GM06990 (cell line): Measurements from ENCODE around the gene TAS1R3.

Experiments used
- DNase-seq: peaks from one replicate; pipeline ENCODE4 v3.0.0-alpha.2; 2011; ENCODE audit not compliant: insufficient read length; ENCODE audit errors: extremely low read depth
- H3K27me3 ChIP-seq: replicated peaks from 2 replicates; pipeline ENCODE4 v1.6.0; 2011; ENCODE audit warnings: low read length; ENCODE audit not compliant: control insufficient read depth, insufficient read depth
- H3K36me3 ChIP-seq: 2 replicates; pipeline ENCODE4 v1.5.1; 2011; ENCODE audit warnings: low read length; ENCODE audit not compliant: control insufficient read depth, insufficient read depth
- H3K4me3 ChIP-seq: replicated peaks from 2 replicates; pipeline ENCODE4 v1.5.1; 2011; ENCODE audit warnings: low read depth, mild to moderate bottlenecking, control low read depth, low read length
- CTCF ChIP-seq: IDR thresholded peaks from 2 replicates; pipeline ENCODE4 v1.5.1; 2011; ENCODE audit warnings: low read length, control low read depth, mild to moderate bottlenecking, inconsistent platforms; ENCODE audit not compliant: insufficient read depth, poor library complexity, severe bottlenecking

TAS1R3 gene

GRCh38 chr1:1307923-1308755 lies 22.9 kb upstream of the TAS1R3 start, which contains the start of the genes ACAP3 and PUSL1:
ACAP3 (minus strand) TSS chr1:1307930; CDS start chr1:1307815, 115 bp downstream.
PUSL1 (plus strand) TSS chr1:1308597; CDS start chr1:1308644, 47 bp downstream.
- peak; percentile 96 for DNase-seq
- no peaks in the 10 kb centered on the region for H3K27me3 ChIP-seq
- H3K4me3 ChIP-seq = peak within 1 kb of the TSS; percentile 87
- H3K36me3 ChIP-seq = peaks cover 18% of the 10 kb centered on the region
- no peak for TF ChIP-seq CTCF

- DNase-seq = no peak
- H3K36me3 ChIP-seq = peaks cover 22% of the 10 kb centered on the region
- no peaks in the 10 kb centered on the region for H3K27me3 ChIP-seq
- H3K4me3 ChIP-seq = peak overlapping the region; percentile 87
- TF ChIP-seq CTCF = no peak
Measured at GRCh38 chr1:1308756-1309250, 22.3 kb upstream of the TAS1R3 start.

DNA sequence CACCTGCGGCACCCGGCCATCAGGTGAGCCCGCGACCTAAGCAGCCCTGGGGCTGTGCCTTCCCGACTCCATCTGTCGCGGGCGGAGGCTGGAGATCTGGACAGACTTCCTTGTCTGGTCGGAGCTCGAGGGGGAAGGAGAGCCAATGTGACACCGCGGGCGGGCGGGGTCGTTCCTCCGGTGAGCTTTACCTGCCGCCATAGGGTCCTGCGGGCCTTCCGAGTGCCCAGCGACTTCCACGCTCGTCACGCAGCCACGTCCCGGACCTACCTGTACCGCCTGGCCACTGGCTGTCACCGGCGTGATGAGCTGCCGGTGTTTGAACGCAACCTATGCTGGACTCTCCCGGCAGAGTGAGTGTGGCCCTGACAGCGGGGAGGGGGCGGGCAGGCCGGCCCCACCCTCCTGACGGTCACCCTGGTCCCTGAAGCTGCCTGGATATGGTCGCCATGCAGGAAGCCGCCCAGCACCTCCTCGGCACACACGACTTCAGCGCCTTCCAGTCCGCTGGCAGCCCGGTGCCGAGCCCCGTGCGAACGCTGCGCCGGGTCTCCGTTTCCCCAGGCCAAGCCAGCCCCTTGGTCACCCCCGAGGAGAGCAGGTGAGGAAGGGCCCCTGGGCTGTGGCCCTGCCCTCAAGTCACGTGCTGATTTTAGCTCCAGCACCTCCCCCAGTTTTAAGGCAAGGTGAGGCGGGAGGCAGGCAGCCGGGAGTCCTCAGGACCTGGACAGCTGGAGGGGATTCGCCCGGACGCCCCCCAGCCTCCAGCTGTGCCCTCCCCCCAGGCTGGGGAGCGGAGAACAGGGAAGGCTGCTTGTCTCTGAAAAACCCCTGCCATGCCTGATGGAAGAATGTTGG lies 21.6 kb upstream of the TAS1R3 start:
- H3K27me3 ChIP-seq = no peaks in the 10 kb centered on the region
- no peak for TF ChIP-seq CTCF
- H3K4me3 ChIP-seq = peak overlapping the region; percentile 87
- peaks cover 24% of the 10 kb centered on the region for H3K36me3 ChIP-seq
- DNase-seq = no peak

- no peak overlapping the region; the same call in 1 of the 2 replicates for H3K4me3 ChIP-seq
- TF ChIP-seq CTCF = no peak
- peaks cover 27% of the 10 kb centered on the region for H3K36me3 ChIP-seq
Measured at GRCh38 chr1:1310109-1310385, 21.0 kb upstream of the TAS1R3 start.

DNA sequence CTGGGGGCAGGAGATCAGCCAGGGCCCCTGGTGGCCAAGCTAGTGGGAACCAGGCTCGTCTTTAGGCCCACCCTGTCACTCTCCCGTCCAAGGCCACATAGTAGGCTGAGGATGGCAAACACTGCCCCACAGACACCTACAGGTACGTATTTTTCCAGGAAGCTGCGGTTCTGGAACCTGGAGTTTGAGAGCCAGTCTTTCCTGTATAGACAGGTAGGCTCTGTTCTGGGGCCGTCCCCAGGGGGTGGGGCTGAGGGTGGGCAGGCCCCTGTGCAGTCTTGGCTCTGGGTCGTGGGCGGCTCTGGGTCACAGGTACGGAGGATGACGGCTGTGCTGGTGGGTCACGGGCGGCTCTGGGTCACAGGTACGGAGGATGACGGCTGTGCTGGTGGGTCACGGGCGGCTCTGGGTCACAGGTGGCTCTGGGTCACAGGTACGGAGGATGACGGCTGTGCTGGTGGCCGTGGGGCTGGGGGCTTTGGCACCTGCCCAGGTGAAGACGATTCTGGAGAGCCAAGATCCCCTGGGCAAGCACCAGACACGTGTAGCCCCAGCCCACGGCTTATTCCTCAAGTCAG lies 20.5 kb upstream of the TAS1R3 start:
- no peak for TF ChIP-seq CTCF
- no peak overlapping the region for H3K4me3 ChIP-seq
- DNase-seq = no peak
- H3K27me3 ChIP-seq = no peaks in the 10 kb centered on the region
- peaks cover 28% of the 10 kb centered on the region for H3K36me3 ChIP-seq

More at GRCh38 chr1:1310109-1310385, 21.0 kb upstream of the TAS1R3 start:
- DNase-seq = no peak
- H3K27me3 ChIP-seq = no peaks in the 10 kb centered on the region
